Ureter (tissue), 1 donor: ENCODE data around the gene TNP1. TPM values are rescaled to one million over a fixed set of nuclear protein-coding genes. Genes with fewer than 3 reads are reported as not detected.

Experiments used
- DNase-seq: peaks from one replicate; pipeline ENCODE4 v3.0.0-alpha.2; 2020; ENCODE audit warnings: low spot score
- total RNA-seq: library from RNA; stranded (reverse); gene quantifications from one replicate; pipeline ENCODE4 v1.2.4, GENCODE V29; 2023
- donor health status: DM: yes; HTN: yes; CAD: no.

The TNP1 gene
- total RNA-seq, 1 donor from 2014 or later = not detected

- DNase-seq = no peak
Observed at GRCh38 chr2:216873573-216873972, 13.7 kb upstream of the TNP1 start.

- DNase-seq = no peak
Observed at GRCh38 chr2:216872624-216873023, 12.8 kb upstream of the TNP1 start.

GRCh38 chr2:216872040-216872439 is 12.2 kb upstream of the TNP1 start:
- no peak for DNase-seq

GRCh38 chr2:216871333-216871934 is 11.6 kb upstream of the TNP1 start:
- no peak for DNase-seq

- no peak for DNase-seq
Observed at GRCh38 chr2:216870508-216871332, 10.9 kb upstream of the TNP1 start.

- DNase-seq = no peak
Observed at GRCh38 chr2:216866515-216867095, 6.7 kb upstream of the TNP1 start.

- no peak for DNase-seq
Observed at GRCh38 chr2:216865658-216866057, 5.8 kb upstream of the TNP1 start.

- no peak for DNase-seq
Observed at GRCh38 chr2:216863946-216864345, 4.1 kb upstream of the TNP1 start.

GRCh38 chr2:216862628-216863398 is 2.9 kb upstream of the TNP1 start:
- no peak for DNase-seq

GRCh38 chr2:216860426-216861137 is 718 bp upstream of the TNP1 start:
- no peak for DNase-seq

- no peak for DNase-seq
Observed at GRCh38 chr2:216858312-216858711, 1.6 kb downstream of the TNP1 start.

GRCh38 chr2:216857131-216857550 is 2.7 kb downstream of the TNP1 start:
- DNase-seq = no peak

GRCh38 chr2:216856406-216857065 is 3.3 kb downstream of the TNP1 start:
- DNase-seq = no peak

- DNase-seq = no peak
Observed at GRCh38 chr2:216855605-216856004, 4.3 kb downstream of the TNP1 start.

GRCh38 chr2:216855079-216855478 is 4.8 kb downstream of the TNP1 start:
- DNase-seq = no peak

GRCh38 chr2:216851486-216852090 is 8.3 kb downstream of the TNP1 start:
- DNase-seq = no peak

- no peak for DNase-seq
Observed at GRCh38 chr2:216850665-216851322, 9.1 kb downstream of the TNP1 start.

- DNase-seq = no peak
Observed at GRCh38 chr2:216849987-216850386, 9.9 kb downstream of the TNP1 start.

- DNase-seq = no peak
Observed at GRCh38 chr2:216845426-216845825, 14.4 kb downstream of the TNP1 start.

- DNase-seq = no peak
Observed at GRCh38 chr2:216842636-216843035, 17.2 kb downstream of the TNP1 start.
